Ureter (tissue), 1 donor: ENCODE data around the gene PYGO2. TPM values are rescaled to one million over a fixed set of nuclear protein-coding genes. Genes with fewer than 3 reads are reported as not detected.

Experiments
- DNase-seq: peaks from one replicate; pipeline ENCODE4 v3.0.0-alpha.2; 2020; ENCODE audit warnings: low spot score
- total RNA-seq: library from RNA; stranded (reverse); gene quantifications from one replicate; pipeline ENCODE4 v1.2.4, GENCODE V29; 2023
- donor health status: DM: yes; HTN: yes; CAD: no.

Gene PYGO2, protein sequence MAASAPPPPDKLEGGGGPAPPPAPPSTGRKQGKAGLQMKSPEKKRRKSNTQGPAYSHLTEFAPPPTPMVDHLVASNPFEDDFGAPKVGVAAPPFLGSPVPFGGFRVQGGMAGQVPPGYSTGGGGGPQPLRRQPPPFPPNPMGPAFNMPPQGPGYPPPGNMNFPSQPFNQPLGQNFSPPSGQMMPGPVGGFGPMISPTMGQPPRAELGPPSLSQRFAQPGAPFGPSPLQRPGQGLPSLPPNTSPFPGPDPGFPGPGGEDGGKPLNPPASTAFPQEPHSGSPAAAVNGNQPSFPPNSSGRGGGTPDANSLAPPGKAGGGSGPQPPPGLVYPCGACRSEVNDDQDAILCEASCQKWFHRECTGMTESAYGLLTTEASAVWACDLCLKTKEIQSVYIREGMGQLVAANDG
- 35.8 TPM for total RNA-seq

DNA sequence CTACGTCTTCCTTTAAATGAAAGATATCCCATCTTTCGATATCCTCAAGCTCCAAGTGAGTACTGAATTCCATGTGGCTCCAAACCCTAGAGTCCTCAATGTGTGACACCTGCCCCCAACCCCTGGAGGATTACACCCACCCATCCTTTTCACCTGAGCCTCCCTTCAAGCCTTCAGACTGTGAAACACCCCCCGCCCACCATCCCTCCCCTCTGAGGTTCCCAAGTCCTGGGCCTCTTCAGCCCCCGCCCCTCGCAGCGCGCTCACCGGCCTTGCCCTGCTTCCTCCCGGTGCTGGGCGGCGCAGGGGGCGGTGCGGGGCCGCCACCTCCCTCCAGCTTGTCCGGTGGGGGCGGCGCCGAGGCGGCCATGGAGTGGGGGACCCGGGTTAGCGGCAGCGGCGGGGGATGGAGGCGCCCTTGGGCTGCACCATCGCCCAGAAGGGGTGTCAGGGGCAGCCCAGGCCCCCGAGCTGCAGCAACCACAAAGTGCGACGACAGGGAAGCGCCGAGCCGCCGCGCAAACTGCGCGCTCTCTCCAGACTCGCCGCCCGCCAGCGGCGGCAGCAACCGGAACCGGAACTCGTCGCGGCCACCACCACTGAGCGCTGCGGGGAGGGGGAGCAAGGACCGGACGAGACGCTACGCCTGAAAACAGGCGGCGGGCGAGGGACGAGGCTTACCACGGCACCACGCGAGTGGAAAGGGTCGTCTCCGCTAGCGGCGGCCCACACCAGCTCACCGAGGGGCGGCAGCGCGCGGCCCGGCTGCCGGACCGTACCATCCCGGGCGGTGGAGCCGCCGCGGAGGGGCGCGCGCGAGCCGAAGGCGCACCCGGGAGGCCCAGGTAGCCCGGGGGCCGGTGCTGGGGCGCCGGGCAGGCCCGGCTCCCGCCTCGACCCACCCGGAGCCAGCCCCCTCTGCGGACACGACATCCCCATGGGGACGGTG is at the start of gene PYGO2:
Gene PYGO2 (minus strand): TSS at position 576 of the 949 bp plus-strand sequence. CDS start 206 bp downstream, at position 370.
- DNase-seq: peak; percentile 84

DNA sequence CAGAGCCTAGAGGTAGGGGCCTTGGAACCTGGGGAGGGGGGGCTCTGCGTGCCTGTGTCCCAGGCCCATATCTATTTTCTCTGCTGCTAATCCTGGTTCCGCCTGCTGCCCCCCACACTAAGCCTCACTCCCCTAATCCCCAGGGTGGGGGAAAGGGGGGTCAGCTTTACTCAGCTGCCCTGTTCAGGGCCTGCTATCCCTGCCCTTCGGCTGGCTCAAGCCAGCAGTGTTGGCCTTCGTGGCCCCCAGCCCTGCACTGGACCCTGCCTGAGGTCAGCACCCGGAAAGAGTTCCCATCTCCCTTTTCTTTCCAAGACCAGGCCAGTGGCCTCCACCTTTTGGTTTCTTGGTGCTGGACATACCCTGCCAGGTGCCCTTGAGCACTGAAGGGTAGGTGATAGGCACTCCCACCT is 49.4 kb upstream of the PYGO2 start:
- DNase-seq: no peak

DNA sequence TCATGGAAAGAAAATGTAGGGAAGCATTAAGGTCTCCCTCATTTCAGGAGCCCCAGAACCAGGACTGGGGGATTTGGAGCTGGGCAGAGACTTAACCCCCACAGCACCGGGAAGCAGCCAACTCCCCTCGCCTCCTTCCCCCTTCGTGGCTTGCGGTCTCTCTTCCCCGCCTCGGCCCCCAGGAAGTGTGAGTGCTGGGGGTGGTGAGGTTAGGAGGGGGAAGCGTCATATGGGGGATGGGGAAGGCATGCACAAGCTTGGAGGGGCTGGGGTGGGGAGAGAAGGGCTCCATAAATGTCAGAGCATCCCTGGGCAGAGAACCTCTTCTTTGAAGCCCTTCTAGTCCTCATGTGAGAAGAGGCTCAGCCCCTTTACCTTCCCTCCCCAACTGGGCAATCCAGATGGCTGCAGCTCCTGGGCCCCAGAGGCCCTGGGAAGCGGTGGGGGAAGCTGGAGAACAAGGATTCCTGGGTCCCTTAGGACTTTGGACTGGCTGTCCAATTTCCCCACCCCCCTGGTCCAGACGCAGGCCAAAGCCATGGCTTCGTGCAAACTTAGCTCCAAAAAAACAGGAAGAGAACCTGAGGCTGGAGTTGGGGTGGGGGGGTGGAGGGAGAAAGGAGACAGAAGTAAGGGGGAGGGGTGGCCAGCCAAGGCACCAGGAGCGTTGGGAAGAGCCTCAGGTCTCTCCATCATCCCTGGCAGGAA is 48.8 kb upstream of the PYGO2 start:
- no peak for DNase-seq

DNA sequence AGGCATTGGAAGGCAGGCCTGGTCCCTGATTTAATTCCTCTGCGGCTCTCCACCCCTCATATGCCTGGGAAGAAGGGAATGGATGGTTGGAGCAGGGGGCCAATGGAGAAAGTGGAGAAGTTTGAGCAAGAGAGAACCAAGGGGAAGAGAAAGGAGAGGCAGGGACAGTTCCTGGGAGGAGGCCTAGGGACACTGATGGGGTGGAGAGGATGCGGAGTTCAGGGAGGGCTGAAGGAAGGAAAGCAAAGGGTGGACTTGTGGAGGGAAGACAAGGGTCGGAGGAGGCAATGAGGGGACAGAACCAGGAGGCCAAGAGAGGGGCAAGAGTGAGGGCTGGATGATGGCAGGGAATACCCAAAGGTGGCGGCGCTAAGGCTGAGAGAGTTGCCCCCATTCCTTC is 48.2 kb upstream of the PYGO2 start:
- no peak for DNase-seq

DNA sequence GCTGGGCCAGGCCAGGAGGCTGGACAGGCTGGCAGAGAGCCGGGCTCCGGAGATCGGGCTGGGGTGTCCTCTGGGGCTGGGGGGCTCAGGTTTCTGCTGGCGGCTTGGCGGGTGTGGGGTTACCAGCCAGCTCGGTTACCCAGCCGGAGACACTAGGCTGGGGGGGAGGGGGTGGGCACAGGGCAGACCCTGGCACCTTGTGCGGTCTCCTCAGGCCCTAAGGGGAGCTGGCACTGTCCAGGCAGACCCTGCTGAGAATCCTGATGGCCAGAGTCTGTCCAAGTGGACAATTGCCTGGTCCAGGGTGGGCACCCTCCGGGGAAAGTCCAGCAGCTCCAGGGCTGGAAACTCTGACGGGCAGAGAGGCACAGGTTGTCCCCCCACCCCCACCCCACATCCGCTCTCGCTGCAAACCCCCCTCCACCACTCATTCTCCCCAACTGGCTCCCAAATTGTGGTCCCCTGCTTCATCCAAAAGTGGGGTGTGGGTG is 47.7 kb upstream of the PYGO2 start:
- DNase-seq: no peak

DNA sequence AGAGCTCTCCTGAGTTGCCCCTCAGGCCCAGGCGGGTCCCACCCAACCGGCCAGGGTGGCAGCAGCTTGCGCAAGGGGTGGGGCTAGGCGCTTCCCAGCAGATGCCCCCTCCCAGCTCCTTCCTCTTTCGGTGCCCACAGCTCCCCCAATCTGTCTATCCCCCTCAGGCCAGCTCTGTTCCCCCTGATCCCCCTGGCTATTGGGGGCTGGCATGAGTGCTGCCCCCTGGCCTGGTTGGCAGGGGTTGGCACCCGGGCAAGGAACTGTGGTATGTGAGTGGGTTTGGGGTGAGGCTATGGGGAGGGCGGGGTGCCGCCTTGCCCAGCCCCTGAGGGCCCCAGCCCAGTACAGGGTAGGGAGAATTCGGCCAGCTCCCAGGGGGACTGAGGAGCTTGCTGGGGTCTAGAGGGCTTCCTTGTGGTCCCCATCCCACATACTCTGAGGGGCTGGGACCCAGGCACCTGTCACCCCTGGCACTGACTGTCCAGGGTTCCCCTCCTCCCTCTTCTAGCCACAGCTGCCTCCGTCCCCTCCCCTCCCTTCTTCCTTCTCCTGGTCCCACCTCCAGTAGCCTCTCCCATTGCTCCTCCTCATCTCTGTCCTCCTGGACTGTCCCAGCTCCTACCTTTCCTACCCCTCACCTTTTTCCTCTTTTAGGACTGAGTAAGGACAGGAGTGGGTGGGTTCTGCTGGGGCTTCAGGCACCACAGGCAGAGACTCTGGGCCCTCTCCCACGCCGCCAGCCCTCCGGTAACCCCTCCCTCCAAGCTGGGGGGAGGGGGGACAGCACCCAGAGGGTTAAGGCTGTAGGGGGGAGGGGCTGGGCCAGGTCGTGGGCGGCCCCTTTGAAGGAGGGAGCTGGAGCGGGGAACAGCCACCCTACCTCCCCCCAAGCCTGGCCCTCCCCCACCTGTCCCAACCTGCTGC is 46.7 kb upstream of the PYGO2 start:
- no peak for DNase-seq

DNA sequence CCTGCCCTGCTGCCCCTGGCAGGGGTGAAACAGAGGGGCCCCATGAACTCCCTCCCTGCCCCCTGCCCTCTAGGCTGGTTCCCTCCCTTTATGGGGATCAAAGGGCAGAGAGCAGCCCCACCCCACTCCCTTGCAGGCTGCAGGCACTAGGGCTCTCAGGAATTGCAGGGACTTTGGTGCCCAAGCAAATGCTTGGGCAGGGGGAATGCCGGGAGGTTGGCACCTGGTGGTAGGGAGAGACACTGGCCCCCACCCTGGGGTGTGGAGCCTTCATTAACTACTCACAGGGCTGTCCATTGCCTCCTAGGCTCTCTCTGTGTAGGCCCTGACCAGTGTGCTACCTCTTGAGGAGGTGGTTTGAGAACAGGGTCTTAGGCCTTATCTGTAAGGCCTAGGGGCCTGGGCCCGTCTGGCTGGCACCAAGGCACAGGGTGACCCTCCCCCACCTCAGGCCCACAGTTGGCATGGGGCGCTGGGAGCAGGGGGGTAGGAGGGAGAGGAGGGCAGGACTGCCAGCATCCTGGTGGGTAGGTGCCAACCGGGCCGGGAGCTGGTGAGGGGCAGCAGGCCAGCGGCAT is 45.8 kb upstream of the PYGO2 start:
- no peak for DNase-seq

DNA sequence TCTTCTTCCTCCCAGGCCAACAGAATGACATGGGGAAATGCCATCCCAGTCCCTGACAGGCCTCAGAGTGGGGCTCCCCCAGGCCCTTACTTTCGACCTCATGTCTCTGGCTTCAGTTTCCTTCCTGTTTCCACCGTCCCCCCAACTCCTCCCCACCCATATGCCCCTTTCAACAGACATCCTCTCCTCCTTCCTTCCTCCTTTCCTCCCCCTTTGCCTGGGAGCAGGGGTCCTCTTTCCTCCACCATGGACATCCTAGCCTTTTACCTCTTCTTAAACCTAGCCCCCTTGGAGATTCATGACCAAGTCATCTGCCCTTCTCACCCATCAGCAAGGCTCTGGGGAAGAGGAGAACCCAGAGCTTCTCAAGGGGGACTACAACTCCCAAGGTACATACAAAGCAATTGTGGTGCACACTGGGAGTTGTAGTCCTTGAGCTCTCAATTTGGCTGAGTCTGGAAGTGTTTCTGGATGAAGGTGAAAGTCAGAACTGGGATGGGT is 45.1 kb upstream of the PYGO2 start:
- DNase-seq: no peak

DNA sequence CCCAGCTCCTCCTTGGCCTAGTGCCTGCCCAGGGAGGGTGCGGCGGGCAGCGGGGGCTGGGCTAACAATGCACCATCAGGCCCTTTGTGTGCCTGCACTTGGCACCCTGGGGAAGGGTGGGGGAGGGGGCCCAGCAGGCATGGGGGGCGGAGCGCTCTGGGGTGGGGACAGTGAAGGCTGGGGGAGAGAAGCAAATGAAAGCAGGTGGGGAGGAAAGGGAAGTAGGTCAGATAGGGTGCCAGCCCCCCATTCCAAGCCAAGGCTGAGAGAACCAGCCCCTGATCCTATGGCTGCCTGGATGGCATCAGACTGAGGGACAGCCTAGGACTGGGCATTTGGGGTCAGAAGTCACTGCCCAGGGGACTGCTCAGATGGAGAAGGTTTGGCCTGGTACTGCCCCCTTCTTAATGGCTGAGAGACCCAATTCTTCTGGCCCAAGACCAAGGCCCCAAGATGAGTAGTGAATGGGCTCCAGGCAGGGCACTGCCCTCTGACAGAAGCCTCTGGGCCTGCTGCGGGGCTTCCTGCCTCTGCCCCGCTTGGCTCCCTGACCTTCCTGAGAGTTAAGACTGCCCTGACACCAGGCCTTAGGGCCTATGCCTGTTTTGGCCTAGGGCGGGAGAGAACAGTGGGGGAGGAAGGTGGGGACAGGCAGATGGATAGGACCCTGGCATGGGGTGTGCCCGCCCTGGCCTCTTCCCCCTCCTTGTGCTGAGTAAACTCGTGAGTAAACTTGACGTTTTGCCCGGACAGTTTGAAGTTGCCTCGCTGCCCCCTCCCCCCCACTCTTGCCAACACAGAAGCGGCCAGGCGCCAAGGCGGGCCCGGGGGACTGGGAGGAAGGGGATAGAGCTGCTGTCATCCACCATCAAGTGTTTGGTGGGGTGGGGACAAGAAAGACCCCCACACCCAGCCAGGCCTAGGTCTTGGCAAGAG is 43.8 kb upstream of the PYGO2 start:
- DNase-seq: peak; percentile 85

DNA sequence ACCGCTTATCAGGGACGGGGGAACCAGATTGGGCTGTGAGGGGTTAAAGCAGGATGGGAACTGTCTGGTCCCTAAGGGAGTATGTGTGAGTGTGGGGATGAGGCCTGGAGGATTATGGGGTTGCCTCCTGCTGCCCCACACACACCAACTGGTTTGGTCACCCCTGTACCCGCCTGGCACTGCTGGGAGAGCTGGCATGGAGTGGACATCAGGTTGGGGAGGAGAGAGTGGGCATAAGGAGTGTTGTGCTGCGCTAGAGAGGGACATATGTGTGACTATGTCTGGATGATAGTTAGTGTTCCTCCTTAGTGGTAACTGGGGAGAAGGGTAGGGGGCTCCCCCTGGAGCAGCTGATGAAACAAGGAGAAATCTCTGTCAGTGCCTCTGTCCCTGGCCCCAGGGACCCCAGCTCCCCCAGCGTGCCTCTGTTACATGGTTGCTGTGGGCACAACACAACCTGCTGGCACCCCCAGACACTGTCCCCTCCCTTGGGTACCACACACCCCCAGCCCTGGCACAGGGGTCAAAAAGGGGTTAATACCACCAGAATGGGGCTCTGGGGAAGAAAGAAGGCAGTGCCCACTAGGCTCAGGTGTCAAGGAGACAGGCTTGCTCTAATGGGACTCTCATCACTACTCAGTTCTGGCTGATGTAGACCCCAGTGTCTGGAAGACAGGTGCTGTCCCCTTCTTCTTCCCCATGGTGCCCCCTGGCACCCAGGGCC is 42.9 kb upstream of the PYGO2 start:
- DNase-seq: no peak

DNA sequence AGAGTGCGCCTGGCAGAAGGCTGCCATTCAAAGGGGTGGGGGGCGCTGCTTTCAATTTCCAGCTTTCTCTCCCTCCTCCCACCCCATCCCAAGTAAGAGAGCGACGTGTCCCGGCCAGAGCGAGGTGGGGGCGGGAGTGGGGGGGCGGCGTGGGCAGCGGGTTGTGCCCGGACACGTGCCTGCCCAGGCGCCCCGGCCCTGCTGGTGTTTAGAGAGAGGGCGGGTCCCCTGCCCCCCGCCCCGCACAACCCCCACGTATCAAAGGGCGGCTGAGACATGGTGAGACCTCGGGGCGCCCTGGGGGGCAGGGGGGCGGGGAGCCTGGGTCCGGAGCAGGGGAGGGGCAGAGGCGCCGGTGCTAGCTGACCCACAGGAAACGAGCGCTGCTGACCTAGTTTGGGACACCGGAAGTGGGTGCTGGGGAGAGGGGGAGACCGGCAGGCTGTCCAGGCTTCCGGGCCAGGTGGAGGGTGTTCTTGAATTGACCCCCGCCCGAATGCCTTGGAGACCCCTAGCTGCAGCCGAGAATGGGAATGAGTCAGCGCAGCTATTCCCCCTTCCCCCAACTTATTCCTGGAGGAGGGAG is 42.3 kb upstream of the PYGO2 start:
- peak; percentile 87 for DNase-seq

DNA sequence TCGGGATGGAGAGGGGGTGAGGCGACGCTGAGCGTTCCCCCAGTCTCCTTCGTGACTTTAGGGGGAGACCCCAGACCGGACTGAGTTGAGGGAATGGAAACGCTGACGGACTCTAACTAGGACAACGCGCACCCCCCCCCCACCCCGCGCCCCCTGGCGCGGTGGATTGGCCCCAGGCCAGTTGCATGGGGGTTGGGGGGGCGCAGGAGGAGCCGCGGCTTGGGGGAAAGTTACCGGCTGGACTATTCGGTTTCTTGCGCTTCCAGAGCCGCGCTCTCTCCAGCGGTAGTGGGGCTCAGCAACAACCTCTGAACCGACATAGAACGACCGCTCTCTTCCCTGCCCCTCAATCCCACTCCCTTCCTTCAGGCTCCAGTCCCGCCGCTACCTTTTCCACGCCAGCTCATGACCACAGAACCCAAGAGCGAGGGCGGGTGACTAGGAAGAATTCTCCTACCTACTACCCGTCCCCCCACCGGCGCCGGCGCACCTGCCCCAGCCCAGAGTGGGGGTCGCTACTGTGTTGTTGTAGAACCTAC is 41.7 kb upstream of the PYGO2 start:
- DNase-seq: no peak

DNA sequence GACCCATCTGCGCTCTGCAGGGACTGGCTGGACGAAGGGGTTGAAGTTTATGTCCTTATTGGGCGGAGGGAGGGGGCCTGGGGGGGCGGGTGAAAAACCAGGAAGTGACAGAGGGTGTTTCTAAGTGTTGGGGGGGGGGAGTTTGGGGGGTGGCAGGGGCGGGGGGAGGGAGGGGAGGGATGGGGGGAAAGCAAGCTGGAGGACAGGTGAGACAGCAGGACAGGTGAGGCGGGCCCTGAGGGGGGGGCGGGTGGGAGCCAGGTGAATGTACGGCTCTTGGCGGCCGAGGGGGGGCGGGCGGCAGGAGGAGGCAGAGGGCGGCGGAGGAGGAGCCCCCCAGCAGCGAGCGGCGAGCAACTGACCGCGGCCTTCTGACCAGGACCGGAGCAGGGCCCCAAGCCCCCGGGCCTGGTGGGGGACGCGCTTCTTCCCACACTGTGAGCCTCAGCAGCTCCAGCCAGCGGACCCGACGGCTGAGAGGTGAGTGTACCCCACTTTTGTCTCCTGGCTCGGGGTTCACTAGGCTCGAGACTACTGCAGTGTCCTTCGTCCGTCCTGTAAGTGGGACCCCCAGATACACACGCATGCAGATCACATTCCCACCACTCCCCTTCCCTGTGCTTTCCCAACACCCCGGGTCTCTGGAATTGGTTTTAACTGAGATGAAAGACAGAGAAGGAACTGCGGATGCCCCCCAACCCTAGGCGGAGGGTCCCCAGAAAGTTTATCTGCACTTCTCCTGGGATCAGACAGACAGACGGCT is 41.1 kb upstream of the PYGO2 start, which contains the start of gene ZBTB7B:
Gene ZBTB7B (plus strand): TSS at position 339 of the 763 bp plus-strand sequence. CDS start 11,859 bp downstream, outside the sequence.
- no peak for DNase-seq

DNA sequence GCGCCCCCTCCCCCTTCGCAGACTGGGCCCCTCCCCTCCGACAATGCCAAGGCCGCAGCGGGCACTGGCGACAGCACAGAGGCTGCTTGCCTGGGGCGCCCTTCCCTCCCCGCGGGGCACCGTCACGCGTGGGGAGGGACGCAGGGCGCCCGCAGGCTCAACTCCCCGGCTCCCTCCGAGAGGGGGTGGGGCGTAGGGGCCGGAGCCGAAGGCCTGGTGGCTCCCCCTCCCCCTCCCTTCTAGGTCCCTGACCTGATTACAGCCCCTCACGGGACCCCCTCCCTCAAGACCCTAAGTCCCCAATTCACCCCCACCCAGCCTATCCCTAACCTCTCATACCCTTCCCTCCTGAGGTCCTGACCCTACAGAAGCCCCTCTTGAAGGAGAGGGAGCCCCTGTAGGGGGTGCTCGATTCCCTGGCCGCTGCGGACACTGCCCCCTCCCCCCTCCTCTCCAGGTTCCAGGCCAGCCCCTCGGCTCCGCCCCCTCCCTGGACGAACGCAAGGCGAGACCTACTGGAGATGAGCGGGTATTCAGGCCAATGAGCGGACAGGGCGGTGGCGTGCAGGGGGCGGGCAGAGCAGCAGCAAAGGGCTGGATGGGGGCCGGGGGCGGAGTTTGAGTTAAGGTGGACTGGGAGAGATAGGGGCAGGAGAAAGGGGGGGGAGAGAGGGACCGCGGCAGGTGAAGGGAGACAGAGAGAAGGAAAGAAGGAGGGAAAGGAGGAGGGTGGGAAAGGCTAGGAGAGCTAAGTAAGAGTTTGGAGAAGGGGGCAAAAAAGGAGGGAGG is 40.3 kb upstream of the PYGO2 start:
- DNase-seq: peak; percentile 100

DNA sequence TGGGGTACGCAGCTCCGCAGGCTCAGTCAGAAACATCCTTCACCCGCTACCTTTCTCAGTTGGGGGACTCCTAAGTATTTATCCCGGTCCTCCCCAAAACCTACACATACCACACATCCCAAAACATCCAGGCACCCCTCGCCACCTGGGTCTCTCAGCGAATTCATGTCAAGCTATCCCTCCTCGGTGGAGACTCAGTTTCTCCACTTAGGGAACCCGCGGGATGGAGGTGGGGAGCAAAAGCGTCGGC is 39.8 kb upstream of the PYGO2 start:
- DNase-seq: no peak

DNA sequence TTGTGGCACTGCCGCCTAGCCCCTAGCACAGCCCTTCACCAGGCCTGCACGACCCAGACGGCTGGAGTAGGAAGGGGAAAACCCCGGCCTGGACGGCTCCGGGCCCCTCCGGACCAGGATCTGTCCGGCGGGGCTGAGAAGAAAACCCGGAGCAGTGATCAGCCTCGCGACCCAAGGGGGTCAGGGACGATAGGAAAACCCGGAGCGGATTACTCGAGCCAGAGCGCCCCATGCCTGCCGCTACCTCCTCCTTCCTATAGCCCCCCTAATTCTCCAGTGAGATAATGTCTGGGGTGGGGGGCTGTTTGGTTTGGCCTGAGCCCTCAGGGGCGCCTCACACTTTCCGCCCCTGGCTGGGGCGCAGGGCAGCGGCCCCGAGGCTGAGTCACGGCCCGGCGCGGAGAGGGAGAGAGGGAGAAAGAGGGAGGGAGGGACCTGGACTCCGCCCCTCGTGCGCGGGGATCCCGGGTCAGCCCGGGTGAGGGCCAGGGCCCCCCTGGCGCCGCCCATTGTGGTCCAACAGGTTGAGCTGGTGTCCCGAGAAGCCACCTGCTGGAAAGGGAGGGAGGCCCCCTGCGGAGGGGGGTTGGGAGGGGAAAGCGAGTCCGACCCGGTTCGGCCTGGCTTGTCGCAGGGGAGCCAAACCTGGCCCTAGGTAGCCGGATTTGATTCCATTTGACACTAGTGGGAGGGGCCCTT is 39.3 kb upstream of the PYGO2 start:
- DNase-seq: peak; percentile 97
